HepG2 (cell line): Measurements from ENCODE around the gene ZNF584. TPM values are rescaled to one million over a fixed set of nuclear protein-coding genes. Genes with fewer than 3 reads are reported as not detected.
"Not testable (repeated sequence)": the region's sequence is repeated elsewhere in the genome, so short reads cannot be mapped to it uniquely, and the experiment has no call there.

Experiments
- ATAC-seq: fragments of 200-7000 bp; cut with Tn5 transposase; 3 replicates; pipeline ENCODE4 v1.9.1; 2020; ENCODE audit warnings: mild to moderate bottlenecking, moderate library complexity
- BruUV-seq: library from RNA; stranded (reverse); fragments of 400-500 nt; replicated peaks from 2 replicates; lab custom pipeline; 2021; lab: Mats Ljungman, UMichigan
- CTCF ChIA-PET: fragments of 300-600 bp; formaldehyde crosslinking; extraction: SDS; loops from one replicate; lab custom pipeline; 2021; ENCODE audit warnings: low total read pairs, inconsistent platforms, low intra/inter-chr PET ratio; lab: Yijun Ruan, JAX
- POLR2A ChIA-PET: fragments of 350-600 bp; sonication (Branson Sonifier 250); formaldehyde crosslinking; loops from one replicate; lab custom pipeline; 2020; ENCODE audit warnings: antibody characterized with exemption, inconsistent platforms; lab: Yijun Ruan, JAX
- DNase-seq: peaks from one replicate; pipeline ENCODE4 v3.0.0-alpha.2; 2015; ENCODE audit warnings: low spot score
- FAIRE-seq: peaks from 3 replicates; lab custom pipeline; 2011; peaks lifted over from hg19 to GRCh38; lab: Jason Lieb, UNC
- H2AFZ ChIP-seq: one replicate; pipeline ENCODE4 v1.6.1; 2011; ENCODE audit warnings: low read length, inconsistent platforms
- H3K27ac ChIP-seq: fragments of 300-600 bp; 3 replicates; pipeline ENCODE4 v1.8.0; 2011; ENCODE audit warnings: mixed run types, mild to moderate bottlenecking, mixed read lengths, low read length, inconsistent platforms; ENCODE audit not compliant: insufficient read depth; ENCODE audit errors: extremely low read length
- H3K27me3 ChIP-seq, 2 experiments: fragments of 200-600 bp in 1 of 2; 2 replicates in 1 of 2; 3 replicates in 1 of 2; pipeline versions ENCODE4 v1.6.0 to v1.8.0; 2011; ENCODE audit warnings: low read length in 2 of 2, mild to moderate bottlenecking in 2 of 2, moderate library complexity in 2 of 2, inconsistent platforms in 1 of 2; ENCODE audit not compliant: insufficient read depth in 2 of 2, control insufficient read depth in 1 of 2
- H3K36me3 ChIP-seq, 2 experiments: fragments of 200-600 bp in 1 of 2; replicated peaks in 1 of 2; 2 replicates in 1 of 2; 3 replicates in 1 of 2; pipeline versions ENCODE4 v1.5.1 to v1.8.0; 2011; ENCODE audit warnings: low read length in 2 of 2, inconsistent platforms in 1 of 2; ENCODE audit not compliant: insufficient read depth in 2 of 2, control insufficient read depth in 1 of 2
- H3K4me1 ChIP-seq: 2 replicates; pipeline ENCODE4 v1.5.1; 2012; ENCODE audit warnings: low read length, inconsistent platforms; ENCODE audit not compliant: insufficient read depth
- H3K4me2 ChIP-seq: 2 replicates; pipeline ENCODE4 v1.6.0; 2011; ENCODE audit warnings: low read depth, low read length, inconsistent platforms
- H3K4me3 ChIP-seq, 3 experiments: fragments of 200-600 bp in 1 of 3; sonication (generic), shearing (Covaris generic) in 1 of 3; replicated peaks in 1 of 3; 2 replicates each; pipeline ENCODE4 v1.5.1; 2011 to 2016; ENCODE audit warnings: low read length in 3 of 3, inconsistent platforms in 2 of 3, low read depth in 2 of 3, mild to moderate bottlenecking in 2 of 3, control low read depth in 1 of 3, mixed read lengths in 1 of 3; ENCODE audit not compliant: insufficient read depth in 1 of 3
- H3K79me2 ChIP-seq: one replicate; pipeline ENCODE4 v1.6.1; 2011; ENCODE audit warnings: low read length, inconsistent platforms; ENCODE audit not compliant: insufficient read depth
- H3K9ac ChIP-seq: 2 replicates; pipeline ENCODE4 v1.6.0; 2011; ENCODE audit warnings: mild to moderate bottlenecking, low read depth, low read length, inconsistent platforms; ENCODE audit not compliant: insufficient read depth
- H3K9me3 ChIP-seq: 2 replicates; pipeline ENCODE4 v1.5.1; 2012; ENCODE audit warnings: mild to moderate bottlenecking, low read length
- H4K20me1 ChIP-seq: 2 replicates; pipeline ENCODE4 v1.6.0; 2011; ENCODE audit warnings: inconsistent platforms, mild to moderate bottlenecking, low read length, moderate library complexity; ENCODE audit not compliant: insufficient read depth
- CEBPB ChIP-seq: IDR thresholded peaks from 2 replicates; pipeline ENCODE4 v1.6.1; 2011; ENCODE audit warnings: low read depth, low read length, improper control_type of control experiment, borderline replicate concordance
- FOSL2 ChIP-seq: sonication (generic); formaldehyde crosslinking; IDR thresholded peaks from 2 replicates; pipeline ENCODE4 v1.4.0; 2020; ENCODE audit warnings: missing genetic modification reagents
- WGBS: methylation state at CpG from one replicate; pipeline ENCODE4 v1.1.6; 2017; ENCODE audit warnings: low lambda C conversion rate; 5-methylcytosine and 5-hydroxymethylcytosine counted together
- in situ Hi-C: cut with HindIII; loops from 2 replicates; pipeline ENCODE4 v1.10.0; 2017; ENCODE audit warnings: low pct_unique_long_range_greater_than_20kb; ENCODE audit not compliant: extremely low pct_ligation_motif_present
- intact Hi-C: fragments of 100-400 bp; cut with micrococcal nuclease; formaldehyde crosslinking; loops from one replicate; pipeline ENCODE4 v1.10.0; 2022; ENCODE audit not compliant: unreplicated experiment
- polyA plus RNA-seq, 8 experiments: library from polyadenylated mRNA; depleted of rRNA in 3 of 8; stranded (reverse) in 7 of 8; unstranded in 1 of 8; fragments of >200 nt; fragmentation: Illumina TruSeq in 4 of 8; extraction: Trizol in 4 of 8; gene quantifications; 2 replicates each; pipeline versions ENCODE4 v1.2.1 to v1.2.3, GENCODE V29; 2011 to 2016; ENCODE audit warnings: low read depth in 4 of 8, missing spikeins in 1 of 8, mixed read lengths in 1 of 8; ENCODE audit not compliant: insufficient read depth in 1 of 8
- total RNA-seq, 5 experiments: library from RNA; depleted of rRNA; stranded (reverse); fragments of >200 nt; fragmentation: Illumina TruSeq; extraction: Trizol; gene quantifications; 2 replicates each; pipeline ENCODE4 v1.2.3, GENCODE V29; 2016; ENCODE audit warnings: low read depth in 1 of 5
- TF ChIP-seq, protein P1 (sequence below): sonication (generic); formaldehyde crosslinking; IDR thresholded peaks from 2 replicates; pipeline ENCODE4 v1.5.1; 2020; ENCODE audit warnings: mild to moderate bottlenecking, missing genetic modification reagents

ZNF584 gene
- total and polyA plus RNA-seq, 2 of the 13 experiments (the other 11 are each of a cell fraction or from before 2014, with no cell fraction given): 2.4 to 7.0 TPM

GRCh38 chr19:58374200-58374599 is 34.2 kb upstream of the ZNF584 start:
- no peak overlapping the region for H3K27ac ChIP-seq
- H3K27me3 ChIP-seq: no peaks in the 10 kb centered on the region
- 72% methylated on average over 4 of the region's 4 CpGs for WGBS
- no peak overlapping the region for H3K4me3 ChIP-seq
- no peak for ATAC-seq
- H3K4me2 ChIP-seq: no peak overlapping the region
- in situ Hi-C loops: no loop called here
- no TSS peak for BruUV-seq
- H3K9ac ChIP-seq: no peak overlapping the region
- H3K4me1 ChIP-seq: peaks cover 11% of the 10 kb centered on the region
- no peaks in the 10 kb centered on the region for H3K36me3 ChIP-seq
- TF ChIP-seq, protein P1, sequence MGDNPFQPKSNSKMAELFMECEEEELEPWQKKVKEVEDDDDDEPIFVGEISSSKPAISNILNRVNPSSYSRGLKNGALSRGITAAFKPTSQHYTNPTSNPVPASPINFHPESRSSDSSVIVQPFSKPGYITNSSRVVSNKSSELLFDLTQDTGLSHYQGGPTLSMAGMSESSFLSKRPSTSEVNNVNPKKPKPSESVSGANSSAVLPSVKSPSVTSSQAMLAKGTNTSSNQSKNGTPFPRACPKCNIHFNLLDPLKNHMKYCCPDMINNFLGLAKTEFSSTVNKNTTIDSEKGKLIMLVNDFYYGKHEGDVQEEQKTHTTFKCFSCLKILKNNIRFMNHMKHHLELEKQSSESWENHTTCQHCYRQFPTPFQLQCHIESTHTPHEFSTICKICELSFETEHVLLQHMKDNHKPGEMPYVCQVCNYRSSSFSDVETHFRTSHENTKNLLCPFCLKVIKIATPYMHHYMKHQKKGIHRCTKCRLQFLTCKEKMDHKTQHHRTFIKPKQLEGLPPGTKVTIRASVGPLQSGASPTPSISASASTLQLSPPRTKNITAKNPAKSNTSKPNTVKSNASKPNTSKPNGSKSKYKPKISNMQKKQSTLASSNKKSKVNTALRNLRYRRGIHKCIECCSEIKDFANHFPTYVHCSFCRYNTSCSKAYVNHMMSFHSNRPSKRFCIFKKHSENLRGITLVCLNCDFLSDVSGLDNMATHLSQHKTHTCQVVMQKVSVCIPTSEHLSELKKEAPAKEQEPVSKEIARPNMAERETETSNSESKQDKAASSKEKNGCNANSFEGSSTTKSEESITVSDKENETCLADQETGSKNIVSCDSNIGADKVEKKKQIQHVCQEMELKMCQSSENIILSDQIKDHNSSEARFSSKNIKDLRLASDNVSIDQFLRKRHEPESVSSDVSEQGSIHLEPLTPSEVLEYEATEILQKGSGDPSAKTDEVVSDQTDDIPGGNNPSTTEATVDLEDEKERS (CRISPR knock-in tag): no peak
- 0 out of 2 replicates have a peak, but pooled peaks have one; percentile 7 for TF ChIP-seq CEBPB
- TF ChIP-seq, all 625 proteins: peak for 1
- FAIRE-seq (no peak), DNase-seq (no peak)
- ChIA-PET POLR2A (interaction anchor here (0.9 to 2.0 kb wide), 3 partner anchors 9 to 34 kb away, joined by 3 to 11 read pairs (median 4); partner anchors contain the start of genes ZNF497 and ZNF584), CTCF (no interaction called here)
- no peaks in the 10 kb centered on the region for H3K9me3 ChIP-seq
- no peaks in the 10 kb centered on the region for H4K20me1 ChIP-seq
- intact Hi-C loops: no loop called here
- no peak overlapping the region for H2AFZ ChIP-seq
- no peaks in the 10 kb centered on the region for H3K79me2 ChIP-seq

GRCh38 chr19:58376724-58377123 is 31.7 kb upstream of the ZNF584 start:
- intact Hi-C loops: not testable (repeated sequence)
- POLR2A ChIA-PET: interaction anchor here (0.7 to 3.7 kb wide), 3 partner anchors 14 to 167 kb away, joined by 3 to 33 read pairs (median 7); partner anchors contain the start of genes TRIM28 and ZNF497

More at GRCh38 chr19:58376724-58377123, 31.7 kb upstream of the ZNF584 start:
- H4K20me1 ChIP-seq, H3K27ac ChIP-seq, FAIRE-seq, H3K9me3 ChIP-seq, H3K4me3 ChIP-seq, CTCF ChIA-PET, DNase-seq, in situ Hi-C loops, H3K36me3 ChIP-seq, H2AFZ ChIP-seq, H3K9ac ChIP-seq, ATAC-seq, H3K27me3 ChIP-seq, BruUV-seq, H3K4me2 ChIP-seq, H3K79me2 ChIP-seq: not testable (repeated sequence)
- TF ChIP-seq FOSL2 (CRISPR knock-in tag): peak; percentile 70
- peaks cover 21% of the 10 kb centered on the region for H3K4me1 ChIP-seq
- WGBS: 78% methylated on average over 7 of the region's 7 CpGs
